Measurements from ENCODE around the gene MAN1C1.

DNA sequence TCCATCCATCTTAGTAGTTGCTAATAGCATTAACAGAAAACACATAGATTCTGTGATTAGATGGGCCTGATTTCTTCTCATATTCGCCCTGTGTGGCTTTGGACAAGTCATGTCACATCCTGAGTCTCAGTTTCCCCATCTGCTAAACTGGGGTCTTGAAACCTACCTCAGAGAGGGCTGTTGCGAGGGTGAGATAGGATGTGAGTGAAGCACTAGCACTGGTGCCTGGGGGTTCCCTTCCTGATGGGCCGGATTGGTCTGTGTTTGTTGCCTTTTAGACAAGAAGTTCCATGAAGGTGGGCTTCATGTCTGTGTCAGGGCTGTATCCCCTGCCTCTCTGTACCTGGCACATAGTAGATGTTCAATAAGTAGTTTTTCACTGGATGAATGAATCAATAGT is 3.5 kb upstream of the MAN1C1 start:
- TF ChIP-seq YY1 (IDR thresholded peaks at IDR 0.05; ENCODE audit: insufficient read depth, insufficient read length) (no peak), SUZ12 (IDR thresholded peaks at IDR 0.05; ENCODE audit: extremely low read depth, insufficient read depth, insufficient read length) (no peak)

All from NT2/D1 (cell line).